AG09319 (cell line): Measurements from ENCODE around the gene MSI2.

ENCODE experiments used
- DNase-seq: peaks from one replicate; pipeline ENCODE4 v3.0.0-alpha.2; 2010; ENCODE audit warnings: low read depth; ENCODE audit errors: extremely low read depth
- CTCF ChIP-seq: IDR thresholded peaks from 2 replicates; pipeline ENCODE4 v1.5.1; 2011; ENCODE audit warnings: low read depth, mild to moderate bottlenecking, inconsistent platforms, low read length, moderate library complexity

MSI2 gene

GRCh38 chr17:57464191-57464864, 208.0 kb downstream of the MSI2 start:
- no peak for TF ChIP-seq CTCF
- no peak for DNase-seq

- no peak for DNase-seq
Measured at GRCh38 chr17:57465610-57466009, 209.3 kb downstream of the MSI2 start.

GRCh38 chr17:57466017-57466471, 209.7 kb downstream of the MSI2 start:
- no peak for TF ChIP-seq CTCF
- DNase-seq: no peak

More at GRCh38 chr17:57465610-57466009, 209.3 kb downstream of the MSI2 start:
- no peak for TF ChIP-seq CTCF

GRCh38 chr17:57466521-57466920, 210.2 kb downstream of the MSI2 start:
- TF ChIP-seq CTCF: no peak
- DNase-seq: no peak

- no peak for TF ChIP-seq CTCF
Measured at GRCh38 chr17:57467226-57467625, 210.9 kb downstream of the MSI2 start.

GRCh38 chr17:57467801-57468200, 211.5 kb downstream of the MSI2 start:
- no peak for DNase-seq
- TF ChIP-seq CTCF: no peak

More at GRCh38 chr17:57467226-57467625, 210.9 kb downstream of the MSI2 start:
- no peak for DNase-seq

- no peak for DNase-seq
- TF ChIP-seq CTCF: no peak
Measured at GRCh38 chr17:57468932-57469775, 212.8 kb downstream of the MSI2 start.
